ENCODE measurements around the gene SECTM1. TPM values are rescaled to one million over a fixed set of nuclear protein-coding genes. Genes with fewer than 3 reads are reported as not detected.

SECTM1 gene
- total RNA-seq = 0.65 and 8.8 TPM in 2 replicates

GRCh38 chr17:82333279-82334171 lies at the start of gene SECTM1:
Gene SECTM1 (minus strand): TSS chr17:82333766. CDS start chr17:82327240, 6,526 bp downstream.

GRCh38 chr17:82371333-82372248 lies 38.0 kb upstream of the SECTM1 start, which contains the start of gene UTS2R:
Gene UTS2R (plus strand): TSS chr17:82371765. CDS start chr17:82374325, 2,560 bp downstream.

GRCh38 chr17:82358465-82359350 lies 25.1 kb upstream of the SECTM1 start, which contains the start of gene TEX19:
Gene TEX19 (plus strand): TSS chr17:82359247. CDS start chr17:82362151, 2,904 bp downstream.

GRCh38 chr17:82317394-82318168 lies 16.0 kb downstream of the SECTM1 start, which contains the start of gene CD7:
Gene CD7 (minus strand): TSS chr17:82317608. CDS start chr17:82317495, 113 bp downstream.

GRCh38 chr17:82273327-82274133 lies 60.0 kb downstream of the SECTM1 start, which contains the start of gene CSNK1D:
Gene CSNK1D (minus strand): TSS chr17:82273700. CDS start chr17:82273381, 319 bp downstream.

Other genes starting within 250 kb of the SECTM1 start
- 49.1 and 83.8 TPM in 2 replicates for gene FASN, start 235.5 kb downstream of the SECTM1 start, total RNA-seq
- gene CCDC57, start 120.9 kb downstream of the SECTM1 start, total RNA-seq = 7.1 and 8.1 TPM in 2 replicates
- 120 and 156 TPM in 2 replicates for gene SLC16A3, start 104.7 kb downstream of the SECTM1 start, total RNA-seq
- gene CSNK1D, start 60.1 kb downstream of the SECTM1 start, total RNA-seq = 45.7 and 54.6 TPM in 2 replicates
- gene CD7, start 16.2 kb downstream of the SECTM1 start, total RNA-seq = not detected in 2 replicates
- gene TEX19, start 25.5 kb upstream of the SECTM1 start, total RNA-seq = not detected in 2 replicates
- gene UTS2R, start 38.0 kb upstream of the SECTM1 start, total RNA-seq = not detected in 2 replicates
- 10.7 and 18.2 TPM in 2 replicates for gene HEXD, start 84.6 kb upstream of the SECTM1 start, total RNA-seq
- gene OGFOD3, start 84.8 kb upstream of the SECTM1 start, total RNA-seq = 29.2 and 30.5 TPM in 2 replicates
- 44.1 and 57.2 TPM in 2 replicates for gene CYBC1, start 117.0 kb upstream of the SECTM1 start, total RNA-seq
- gene NARF, start 125.0 kb upstream of the SECTM1 start, total RNA-seq = 36.9 and 78.6 TPM in 2 replicates
- gene FOXK2, start 186.0 kb upstream of the SECTM1 start, total RNA-seq = 21.7 and 22.1 TPM in 2 replicates